ENCODE results near the gene TNFRSF1B. TPM values are rescaled to one million over a fixed set of nuclear protein-coding genes. Genes with fewer than 3 reads are reported as not detected.
A peak's percentile ranks its signal among the peaks of the same experiment; 100 is the strongest.

TNFRSF1B gene
- total and polyA plus RNA-seq, 9 of the 15 experiments (the other 6 are each of a cell fraction or from before 2014, with no cell fraction given), result 8.8 to 91.3 (median 36.0) TPM

DNA sequence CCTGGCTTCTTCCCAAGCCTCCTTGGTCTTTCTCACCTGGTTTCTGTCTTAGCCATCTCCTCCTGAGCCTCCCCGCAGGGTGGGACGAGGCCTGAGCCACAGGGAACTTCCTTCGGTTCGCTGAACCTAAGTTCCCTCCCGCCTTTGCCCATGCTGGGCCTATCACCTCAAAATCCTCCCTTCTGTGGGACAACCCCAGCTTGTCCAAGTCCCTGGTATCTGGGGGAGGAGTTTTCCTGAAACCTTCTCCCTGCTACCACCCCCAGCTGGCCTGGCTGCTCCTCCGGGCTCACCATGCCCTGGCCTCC is 35.4 kb downstream of the TNFRSF1B start:
- Histone ChIP-seq H2AFZ (ENCODE audit: low read depth, low read length) (no peak overlapping the region), H3K9me1 (ENCODE audit: control insufficient read depth, insufficient read depth, low read length) (no peaks in the 10 kb centered on the region), H3K4me3 (no peak overlapping the region), H3K9me3 (replicated peaks; ENCODE audit: control insufficient read depth, insufficient read depth, low read depth, low read length) (no peaks in the 10 kb centered on the region), H3K79me2 (ENCODE audit: control insufficient read depth, insufficient read depth, low read length) (no peaks in the 10 kb centered on the region), H4K20me1 (replicated peaks; ENCODE audit: control insufficient read depth, insufficient read depth, low read length) (no peaks in the 10 kb centered on the region), H3K27me3 (ENCODE audit: control insufficient read depth in 2 of 2, insufficient read depth in 2 of 2, low read length in 2 of 2) (no peaks in the 10 kb centered on the region), H3K9ac (ENCODE audit: insufficient read depth in 1 of 2, low read depth in 2 of 2, low read length in 2 of 2) (no peak overlapping the region; a peak in 1 of 4 replicates), H3K4me1 (replicated peaks in 1 of 2; ENCODE audit: control insufficient read depth in 2 of 2, insufficient read depth in 2 of 2, low read length in 2 of 2) (peaks cover 13 to 43% of the 10 kb centered on the region in 2 experiments; a peak in 4 of 5 replicates), H3K4me2 (ENCODE audit: insufficient read depth, low read length) (no peak overlapping the region), H3K27ac (ENCODE audit: extremely low read depth, low read depth, low read length) (no peak overlapping the region), H3K36me3 (ENCODE audit: control insufficient read depth, insufficient read depth, low read length) (peaks cover 62% of the 10 kb centered on the region)
- peak; percentile 48 for FAIRE-seq
- in situ Hi-C loops (cut with MboI) (no loop called here), intact Hi-C loops (cut with micrococcal nuclease) (no loop called here)
- WGBS (ENCODE audit: insufficient coverage, low coverage, missing lambda C conversion rate), result 92% methylated on average over 6 of the region's 6 CpGs
- CTCF ChIA-PET (ENCODE audit: low intra/inter-chr PET ratio), result no interaction called here
- no TSS peak for BruUV-seq (replicated peaks)
- POLR2A ChIA-PET, result interaction anchor here (0.6 to 1.4 kb wide), 7 partner anchors 9 to 294 kb away, joined by 3 to 4 read pairs (median 3); no protein-coding TSS in a partner anchor
- no peak for ATAC-seq
- DNase-seq (ENCODE audit: extremely low read depth in 1 of 4, low spot score in 3 of 4), result no peak
- 0 out of 2 replicates have a peak, but pooled peaks have one; percentile 30 for TF ChIP-seq KAT7 (CRISPR knock-in tag; IDR thresholded peaks at IDR 0.05; ENCODE audit: borderline replicate concordance)
- TF ChIP-seq ASH1L (IDR thresholded peaks at IDR 0.05; ENCODE audit: borderline replicate concordance, low read depth, partially characterized antibody), result no peak

DNA sequence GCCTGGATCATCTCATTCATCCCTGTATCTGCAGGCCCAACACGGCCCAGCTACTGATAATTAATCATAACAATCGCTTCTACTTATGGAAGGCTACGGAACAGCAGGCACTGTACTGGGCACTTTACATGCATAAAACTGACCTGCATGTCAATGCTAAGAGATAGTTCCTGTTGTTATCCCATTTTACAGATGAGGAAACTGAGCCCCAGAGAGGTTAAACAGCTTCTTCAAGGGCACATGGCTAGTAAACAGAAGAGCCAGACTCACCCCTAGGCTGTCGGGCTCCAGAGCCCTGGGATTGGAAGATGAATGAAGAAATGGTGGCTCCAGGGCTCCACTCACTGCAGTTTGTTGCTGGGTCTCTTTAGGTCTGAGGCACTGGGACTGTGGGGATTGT is 35.8 kb downstream of the TNFRSF1B start:
- H3K4me2 ChIP-seq (ENCODE audit: insufficient read depth, low read length), result no peak overlapping the region
- H3K27ac ChIP-seq (ENCODE audit: extremely low read depth, low read depth, low read length), result no peak overlapping the region
- no peaks in the 10 kb centered on the region for H3K9me3 ChIP-seq (replicated peaks; ENCODE audit: control insufficient read depth, insufficient read depth, low read depth, low read length)
- CTCF ChIA-PET (ENCODE audit: low intra/inter-chr PET ratio), result no interaction called here
- H3K27me3 ChIP-seq (ENCODE audit: control insufficient read depth in 2 of 2, insufficient read depth in 2 of 2, low read length in 2 of 2), result no peaks in the 10 kb centered on the region
- H4K20me1 ChIP-seq (replicated peaks; ENCODE audit: control insufficient read depth, insufficient read depth, low read length), result no peaks in the 10 kb centered on the region
- in situ Hi-C loops (cut with MboI) (no loop called here), intact Hi-C loops (cut with micrococcal nuclease) (no loop called here)
- WGBS (ENCODE audit: insufficient coverage, low coverage, missing lambda C conversion rate), result 81% methylated on average over 4 of the region's 4 CpGs
- no peak overlapping the region for H3K4me3 ChIP-seq
- no TSS peak for BruUV-seq (replicated peaks)
- ATAC-seq (no peak), DNase-seq (ENCODE audit: extremely low read depth in 1 of 4, low spot score in 3 of 4) (no peak), FAIRE-seq (peak; percentile 60)
- no peak overlapping the region for H2AFZ ChIP-seq (ENCODE audit: low read depth, low read length)
- H3K9me1 ChIP-seq (ENCODE audit: control insufficient read depth, insufficient read depth, low read length), result no peaks in the 10 kb centered on the region
- POLR2A ChIA-PET, result interaction anchor here (0.6 to 1.6 kb wide), 7 partner anchors 10 to 294 kb away, joined by 3 to 4 read pairs (median 3); no protein-coding TSS in a partner anchor
- peaks cover 13 to 43% of the 10 kb centered on the region in 2 experiments; a peak in 4 of 5 replicates for H3K4me1 ChIP-seq (replicated peaks in 1 of 2; ENCODE audit: control insufficient read depth in 2 of 2, insufficient read depth in 2 of 2, low read length in 2 of 2)
- H3K79me2 ChIP-seq (ENCODE audit: control insufficient read depth, insufficient read depth, low read length), result no peaks in the 10 kb centered on the region
- H3K36me3 ChIP-seq (ENCODE audit: control insufficient read depth, insufficient read depth, low read length), result peaks cover 60% of the 10 kb centered on the region; the same call in 2 of the 3 replicates
- H3K9ac ChIP-seq (ENCODE audit: insufficient read depth in 1 of 2, low read depth in 2 of 2, low read length in 2 of 2), result no peak overlapping the region
- TF ChIP-seq, protein P1, sequence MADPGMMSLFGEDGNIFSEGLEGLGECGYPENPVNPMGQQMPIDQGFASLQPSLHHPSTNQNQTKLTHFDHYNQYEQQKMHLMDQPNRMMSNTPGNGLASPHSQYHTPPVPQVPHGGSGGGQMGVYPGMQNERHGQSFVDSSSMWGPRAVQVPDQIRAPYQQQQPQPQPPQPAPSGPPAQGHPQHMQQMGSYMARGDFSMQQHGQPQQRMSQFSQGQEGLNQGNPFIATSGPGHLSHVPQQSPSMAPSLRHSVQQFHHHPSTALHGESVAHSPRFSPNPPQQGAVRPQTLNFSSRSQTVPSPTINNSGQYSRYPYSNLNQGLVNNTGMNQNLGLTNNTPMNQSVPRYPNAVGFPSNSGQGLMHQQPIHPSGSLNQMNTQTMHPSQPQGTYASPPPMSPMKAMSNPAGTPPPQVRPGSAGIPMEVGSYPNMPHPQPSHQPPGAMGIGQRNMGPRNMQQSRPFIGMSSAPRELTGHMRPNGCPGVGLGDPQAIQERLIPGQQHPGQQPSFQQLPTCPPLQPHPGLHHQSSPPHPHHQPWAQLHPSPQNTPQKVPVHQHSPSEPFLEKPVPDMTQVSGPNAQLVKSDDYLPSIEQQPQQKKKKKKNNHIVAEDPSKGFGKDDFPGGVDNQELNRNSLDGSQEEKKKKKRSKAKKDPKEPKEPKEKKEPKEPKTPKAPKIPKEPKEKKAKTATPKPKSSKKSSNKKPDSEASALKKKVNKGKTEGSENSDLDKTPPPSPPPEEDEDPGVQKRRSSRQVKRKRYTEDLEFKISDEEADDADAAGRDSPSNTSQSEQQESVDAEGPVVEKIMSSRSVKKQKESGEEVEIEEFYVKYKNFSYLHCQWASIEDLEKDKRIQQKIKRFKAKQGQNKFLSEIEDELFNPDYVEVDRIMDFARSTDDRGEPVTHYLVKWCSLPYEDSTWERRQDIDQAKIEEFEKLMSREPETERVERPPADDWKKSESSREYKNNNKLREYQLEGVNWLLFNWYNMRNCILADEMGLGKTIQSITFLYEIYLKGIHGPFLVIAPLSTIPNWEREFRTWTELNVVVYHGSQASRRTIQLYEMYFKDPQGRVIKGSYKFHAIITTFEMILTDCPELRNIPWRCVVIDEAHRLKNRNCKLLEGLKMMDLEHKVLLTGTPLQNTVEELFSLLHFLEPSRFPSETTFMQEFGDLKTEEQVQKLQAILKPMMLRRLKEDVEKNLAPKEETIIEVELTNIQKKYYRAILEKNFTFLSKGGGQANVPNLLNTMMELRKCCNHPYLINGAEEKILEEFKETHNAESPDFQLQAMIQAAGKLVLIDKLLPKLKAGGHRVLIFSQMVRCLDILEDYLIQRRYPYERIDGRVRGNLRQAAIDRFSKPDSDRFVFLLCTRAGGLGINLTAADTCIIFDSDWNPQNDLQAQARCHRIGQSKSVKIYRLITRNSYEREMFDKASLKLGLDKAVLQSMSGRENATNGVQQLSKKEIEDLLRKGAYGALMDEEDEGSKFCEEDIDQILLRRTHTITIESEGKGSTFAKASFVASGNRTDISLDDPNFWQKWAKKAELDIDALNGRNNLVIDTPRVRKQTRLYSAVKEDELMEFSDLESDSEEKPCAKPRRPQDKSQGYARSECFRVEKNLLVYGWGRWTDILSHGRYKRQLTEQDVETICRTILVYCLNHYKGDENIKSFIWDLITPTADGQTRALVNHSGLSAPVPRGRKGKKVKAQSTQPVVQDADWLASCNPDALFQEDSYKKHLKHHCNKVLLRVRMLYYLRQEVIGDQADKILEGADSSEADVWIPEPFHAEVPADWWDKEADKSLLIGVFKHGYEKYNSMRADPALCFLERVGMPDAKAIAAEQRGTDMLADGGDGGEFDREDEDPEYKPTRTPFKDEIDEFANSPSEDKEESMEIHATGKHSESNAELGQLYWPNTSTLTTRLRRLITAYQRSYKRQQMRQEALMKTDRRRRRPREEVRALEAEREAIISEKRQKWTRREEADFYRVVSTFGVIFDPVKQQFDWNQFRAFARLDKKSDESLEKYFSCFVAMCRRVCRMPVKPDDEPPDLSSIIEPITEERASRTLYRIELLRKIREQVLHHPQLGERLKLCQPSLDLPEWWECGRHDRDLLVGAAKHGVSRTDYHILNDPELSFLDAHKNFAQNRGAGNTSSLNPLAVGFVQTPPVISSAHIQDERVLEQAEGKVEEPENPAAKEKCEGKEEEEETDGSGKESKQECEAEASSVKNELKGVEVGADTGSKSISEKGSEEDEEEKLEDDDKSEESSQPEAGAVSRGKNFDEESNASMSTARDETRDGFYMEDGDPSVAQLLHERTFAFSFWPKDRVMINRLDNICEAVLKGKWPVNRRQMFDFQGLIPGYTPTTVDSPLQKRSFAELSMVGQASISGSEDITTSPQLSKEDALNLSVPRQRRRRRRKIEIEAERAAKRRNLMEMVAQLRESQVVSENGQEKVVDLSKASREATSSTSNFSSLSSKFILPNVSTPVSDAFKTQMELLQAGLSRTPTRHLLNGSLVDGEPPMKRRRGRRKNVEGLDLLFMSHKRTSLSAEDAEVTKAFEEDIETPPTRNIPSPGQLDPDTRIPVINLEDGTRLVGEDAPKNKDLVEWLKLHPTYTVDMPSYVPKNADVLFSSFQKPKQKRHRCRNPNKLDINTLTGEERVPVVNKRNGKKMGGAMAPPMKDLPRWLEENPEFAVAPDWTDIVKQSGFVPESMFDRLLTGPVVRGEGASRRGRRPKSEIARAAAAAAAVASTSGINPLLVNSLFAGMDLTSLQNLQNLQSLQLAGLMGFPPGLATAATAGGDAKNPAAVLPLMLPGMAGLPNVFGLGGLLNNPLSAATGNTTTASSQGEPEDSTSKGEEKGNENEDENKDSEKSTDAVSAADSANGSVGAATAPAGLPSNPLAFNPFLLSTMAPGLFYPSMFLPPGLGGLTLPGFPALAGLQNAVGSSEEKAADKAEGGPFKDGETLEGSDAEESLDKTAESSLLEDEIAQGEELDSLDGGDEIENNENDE (IDR thresholded peaks at IDR 0.05; ENCODE audit: low read depth, low read length), result no peak
- no peak for TF ChIP-seq ZNF830 (CRISPR knock-in tag; IDR thresholded peaks at IDR 0.05)
